ENCODE results near the gene RASSF5. TPM values are rescaled to one million over a fixed set of nuclear protein-coding genes. Genes with fewer than 3 reads are reported as not detected.

The RASSF5 gene
- total and polyA plus RNA-seq, 2 of the 13 experiments (the other 11 are each of a cell fraction or from before 2014, with no cell fraction given), result 0.18 to 0.40 TPM

GRCh38 chr1:206511362-206512057 lies 4.2 kb downstream of the RASSF5 start:
- ChIA-PET POLR2A (no interaction called here), CTCF (ENCODE audit: low intra/inter-chr PET ratio, low total read pairs) (no interaction called here)
- ATAC-seq, result no peak
- in situ Hi-C loops (cut with HindIII; ENCODE audit: extremely low pct_ligation_motif_present, low pct_unique_long_range_greater_than_20kb) (no loop called here), intact Hi-C loops (cut with micrococcal nuclease; ENCODE audit: unreplicated experiment) (no loop called here)
- WGBS (ENCODE audit: low lambda C conversion rate), result 25% methylated on average over 14 of the region's 14 CpGs
- Histone ChIP-seq H2AFZ (ENCODE audit: low read length) (no peak overlapping the region), H4K20me1 (ENCODE audit: insufficient read depth, low read length) (no peaks in the 10 kb centered on the region), H3K4me3 (replicated peaks in 1 of 3; ENCODE audit: insufficient read depth in 1 of 3, low read depth in 2 of 3, low read length in 3 of 3) (no peak overlapping the region; a peak in 1 of 6 replicates), H3K36me3 (replicated peaks in 1 of 2; ENCODE audit: control insufficient read depth in 1 of 2, insufficient read depth in 2 of 2, low read length in 2 of 2) (no peaks in the 10 kb centered on the region), H3K9me3 (ENCODE audit: low read length) (no peaks in the 10 kb centered on the region), H3K4me1 (ENCODE audit: insufficient read depth, low read length) (peaks cover 58% of the 10 kb centered on the region), H3K27me3 (ENCODE audit: control insufficient read depth in 1 of 2, insufficient read depth in 2 of 2, low read length in 2 of 2) (peaks cover 0 to 10% of the 10 kb centered on the region in 2 experiments; a peak in 2 of 5 replicates), H3K4me2 (ENCODE audit: low read depth, low read length) (peak overlapping the region; percentile 59), H3K27ac (ENCODE audit: extremely low read length, insufficient read depth, low read length) (no peak overlapping the region), H3K9ac (ENCODE audit: insufficient read depth, low read depth, low read length) (no peak overlapping the region), H3K79me2 (ENCODE audit: insufficient read depth, low read length) (no peaks in the 10 kb centered on the region)
- BruUV-seq (replicated peaks), result no TSS peak
- FAIRE-seq, result no peak
- TF ChIP-seq TBX2 (CRISPR knock-in tag; IDR thresholded peaks at IDR 0.05; ENCODE audit: borderline replicate concordance) (0 out of 2 replicates have a peak, but pooled peaks have one; percentile 22), JARID2 (CRISPR knock-in tag; IDR thresholded peaks at IDR 0.05; ENCODE audit: insufficient replicate concordance) (no peak)
- DNase-seq (ENCODE audit: low spot score), result no peak

DNA sequence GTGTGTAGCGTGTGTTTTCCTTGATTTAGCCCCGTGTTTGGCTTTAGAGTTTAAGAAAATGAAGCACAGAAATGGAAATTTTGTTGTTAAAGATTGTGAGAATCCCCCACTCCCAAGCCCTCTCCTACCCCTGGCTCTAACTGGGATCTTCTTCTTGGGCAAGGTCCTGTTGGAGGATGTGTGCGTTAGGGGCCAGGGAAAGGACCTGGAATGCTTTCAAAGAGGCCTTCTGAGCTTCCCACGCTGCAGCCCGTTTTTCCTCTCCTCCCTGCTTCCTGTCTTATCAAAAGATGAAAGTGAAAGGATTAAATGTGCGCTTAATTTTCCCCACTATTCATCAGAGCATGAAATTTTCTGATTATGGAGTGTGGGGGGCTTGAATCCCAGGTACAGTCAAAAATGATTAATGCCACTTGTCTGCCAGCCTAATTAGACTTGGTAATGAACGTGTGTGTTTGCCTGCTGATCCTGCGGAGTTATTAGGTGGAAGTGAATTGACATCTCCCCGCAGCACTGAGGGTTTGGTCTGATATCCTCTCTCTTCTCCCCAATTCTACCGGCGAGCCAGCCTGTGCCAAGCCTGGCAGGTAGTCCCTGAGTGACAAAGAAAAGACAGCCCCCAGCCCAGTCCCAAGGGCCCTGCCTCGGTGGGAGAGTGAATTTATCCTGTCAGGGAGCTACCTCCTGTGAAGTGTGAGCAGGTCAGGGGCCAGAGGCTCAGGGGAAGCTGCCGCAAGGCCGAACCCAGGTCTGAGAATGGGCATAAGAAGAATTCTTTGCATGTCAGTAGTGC lies 4.9 kb downstream of the RASSF5 start:
- Histone ChIP-seq H3K36me3 (replicated peaks in 1 of 2; ENCODE audit: control insufficient read depth in 1 of 2, insufficient read depth in 2 of 2, low read length in 2 of 2) (no peaks in the 10 kb centered on the region), H2AFZ (ENCODE audit: low read length) (no peak overlapping the region), H3K4me3 (replicated peaks in 1 of 3; ENCODE audit: insufficient read depth in 1 of 3, low read depth in 2 of 3, low read length in 3 of 3) (no peak overlapping the region; a peak in 3 of 6 replicates), H3K79me2 (ENCODE audit: insufficient read depth, low read length) (no peaks in the 10 kb centered on the region), H3K4me2 (ENCODE audit: low read depth, low read length) (peak overlapping the region; percentile 59), H3K27ac (ENCODE audit: extremely low read length, insufficient read depth, low read length) (no peak overlapping the region), H4K20me1 (ENCODE audit: insufficient read depth, low read length) (no peaks in the 10 kb centered on the region), H3K9me3 (ENCODE audit: low read length) (no peaks in the 10 kb centered on the region), H3K9ac (ENCODE audit: insufficient read depth, low read depth, low read length) (no peak overlapping the region), H3K4me1 (ENCODE audit: insufficient read depth, low read length) (peaks cover 58% of the 10 kb centered on the region), H3K27me3 (ENCODE audit: control insufficient read depth in 1 of 2, insufficient read depth in 2 of 2, low read length in 2 of 2) (peaks cover 0 to 10% of the 10 kb centered on the region in 2 experiments; a peak in 2 of 5 replicates)
- WGBS (ENCODE audit: low lambda C conversion rate), result 15% methylated on average over 8 of the region's 14 CpGs
- ChIA-PET CTCF (ENCODE audit: low intra/inter-chr PET ratio, low total read pairs) (no interaction called here), POLR2A (no interaction called here)
- ATAC-seq, result no peak
- no peak for DNase-seq (ENCODE audit: low spot score)
- in situ Hi-C loops (cut with HindIII; ENCODE audit: extremely low pct_ligation_motif_present, low pct_unique_long_range_greater_than_20kb), result no loop called here
- intact Hi-C loops (cut with micrococcal nuclease; ENCODE audit: unreplicated experiment), result no loop called here
- TF ChIP-seq ZNF720 (CRISPR knock-in tag; IDR thresholded peaks at IDR 0.05), result no peak
- TF ChIP-seq, protein P1, sequence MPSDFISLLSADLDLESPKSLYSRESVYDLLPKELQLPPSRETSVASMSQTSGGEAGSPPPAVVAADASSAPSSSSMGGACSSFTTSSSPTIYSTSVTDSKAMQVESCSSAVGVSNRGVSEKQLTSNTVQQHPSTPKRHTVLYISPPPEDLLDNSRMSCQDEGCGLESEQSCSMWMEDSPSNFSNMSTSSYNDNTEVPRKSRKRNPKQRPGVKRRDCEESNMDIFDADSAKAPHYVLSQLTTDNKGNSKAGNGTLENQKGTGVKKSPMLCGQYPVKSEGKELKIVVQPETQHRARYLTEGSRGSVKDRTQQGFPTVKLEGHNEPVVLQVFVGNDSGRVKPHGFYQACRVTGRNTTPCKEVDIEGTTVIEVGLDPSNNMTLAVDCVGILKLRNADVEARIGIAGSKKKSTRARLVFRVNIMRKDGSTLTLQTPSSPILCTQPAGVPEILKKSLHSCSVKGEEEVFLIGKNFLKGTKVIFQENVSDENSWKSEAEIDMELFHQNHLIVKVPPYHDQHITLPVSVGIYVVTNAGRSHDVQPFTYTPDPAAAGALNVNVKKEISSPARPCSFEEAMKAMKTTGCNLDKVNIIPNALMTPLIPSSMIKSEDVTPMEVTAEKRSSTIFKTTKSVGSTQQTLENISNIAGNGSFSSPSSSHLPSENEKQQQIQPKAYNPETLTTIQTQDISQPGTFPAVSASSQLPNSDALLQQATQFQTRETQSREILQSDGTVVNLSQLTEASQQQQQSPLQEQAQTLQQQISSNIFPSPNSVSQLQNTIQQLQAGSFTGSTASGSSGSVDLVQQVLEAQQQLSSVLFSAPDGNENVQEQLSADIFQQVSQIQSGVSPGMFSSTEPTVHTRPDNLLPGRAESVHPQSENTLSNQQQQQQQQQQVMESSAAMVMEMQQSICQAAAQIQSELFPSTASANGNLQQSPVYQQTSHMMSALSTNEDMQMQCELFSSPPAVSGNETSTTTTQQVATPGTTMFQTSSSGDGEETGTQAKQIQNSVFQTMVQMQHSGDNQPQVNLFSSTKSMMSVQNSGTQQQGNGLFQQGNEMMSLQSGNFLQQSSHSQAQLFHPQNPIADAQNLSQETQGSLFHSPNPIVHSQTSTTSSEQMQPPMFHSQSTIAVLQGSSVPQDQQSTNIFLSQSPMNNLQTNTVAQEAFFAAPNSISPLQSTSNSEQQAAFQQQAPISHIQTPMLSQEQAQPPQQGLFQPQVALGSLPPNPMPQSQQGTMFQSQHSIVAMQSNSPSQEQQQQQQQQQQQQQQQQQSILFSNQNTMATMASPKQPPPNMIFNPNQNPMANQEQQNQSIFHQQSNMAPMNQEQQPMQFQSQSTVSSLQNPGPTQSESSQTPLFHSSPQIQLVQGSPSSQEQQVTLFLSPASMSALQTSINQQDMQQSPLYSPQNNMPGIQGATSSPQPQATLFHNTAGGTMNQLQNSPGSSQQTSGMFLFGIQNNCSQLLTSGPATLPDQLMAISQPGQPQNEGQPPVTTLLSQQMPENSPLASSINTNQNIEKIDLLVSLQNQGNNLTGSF (CRISPR knock-in tag; IDR thresholded peaks at IDR 0.05), result no peak
- FAIRE-seq, result no peak
- BruUV-seq (replicated peaks), result no TSS peak
